GM18526 (cell line): Measurements from ENCODE around the gene NFIC.

Experiments
- POLR2A ChIP-seq: IDR thresholded peaks from 3 replicates; pipeline ENCODE4 v1.6.1; 2011; ENCODE audit not compliant: insufficient read length; ENCODE audit errors: extremely low read depth

NFIC gene

GRCh38 chr19:3365836-3366752 lies at the start of gene NFIC:
NFIC (plus strand) TSS chr19:3366583; CDS start chr19:3366637, 54 bp downstream.
- TF ChIP-seq POLR2A: no peak

- TF ChIP-seq POLR2A: no peak
Measured at GRCh38 chr19:3316659-3317207, 49.6 kb upstream of the NFIC start.

DNA sequence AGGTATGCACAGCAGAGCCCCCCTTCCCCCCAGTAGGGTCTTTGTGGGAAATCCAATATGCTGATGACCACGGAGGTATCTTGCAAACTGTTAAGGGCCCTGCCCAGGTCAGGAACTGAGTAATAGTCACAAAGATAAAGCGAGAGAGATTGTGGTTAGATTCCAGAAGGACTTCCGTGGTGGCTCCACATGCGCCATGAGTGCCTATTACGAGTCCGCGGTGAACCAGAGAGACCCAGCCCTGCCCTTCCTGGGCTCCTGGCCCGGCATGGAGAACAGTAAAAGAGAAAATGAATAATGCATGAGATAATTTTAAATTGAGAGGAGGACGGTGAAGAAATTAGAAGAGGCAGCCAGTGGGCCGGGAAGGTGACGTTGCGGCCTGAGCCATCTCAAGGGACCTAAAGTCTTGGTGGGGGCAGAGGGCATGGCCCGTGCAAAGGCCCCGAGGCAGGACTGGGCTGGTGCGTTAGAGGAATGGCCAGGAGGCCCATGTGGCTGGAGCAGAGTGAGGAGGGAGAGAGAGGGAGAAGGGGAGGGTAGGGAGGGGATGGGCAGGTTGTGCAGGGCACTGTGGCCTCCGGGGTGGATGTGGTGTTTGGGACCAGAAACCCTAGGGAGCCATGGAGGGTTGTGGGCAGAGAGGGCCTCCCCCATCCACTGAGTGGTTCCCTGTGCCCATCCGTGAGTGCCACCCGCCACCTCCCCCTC lies 46.6 kb upstream of the NFIC start:
- no peak for TF ChIP-seq POLR2A

- no peak for TF ChIP-seq POLR2A
Measured at GRCh38 chr19:3320354-3320670, 46.1 kb upstream of the NFIC start.

DNA sequence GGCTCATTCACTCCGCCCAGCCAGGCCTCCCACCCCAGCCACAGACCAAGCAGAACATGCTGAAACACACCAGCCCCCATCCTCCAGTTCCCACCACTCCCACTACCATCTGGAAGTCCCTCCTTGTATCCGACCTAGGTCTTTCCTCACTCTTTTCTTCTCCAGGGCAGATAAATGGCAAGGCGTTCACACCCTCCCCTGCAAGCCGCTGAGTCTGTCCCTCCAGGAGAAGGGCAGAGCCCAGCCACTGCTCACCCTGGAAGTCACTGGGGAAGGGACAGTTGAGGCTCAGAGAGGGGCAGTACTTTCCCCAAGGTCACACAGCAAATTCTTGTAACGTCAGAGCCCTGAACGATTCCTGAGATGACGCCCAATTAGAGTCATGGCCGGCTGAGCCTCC lies 45.5 kb upstream of the NFIC start:
- no peak for TF ChIP-seq POLR2A

- no peak for TF ChIP-seq POLR2A
Measured at GRCh38 chr19:3321696-3322095, 44.7 kb upstream of the NFIC start.

DNA sequence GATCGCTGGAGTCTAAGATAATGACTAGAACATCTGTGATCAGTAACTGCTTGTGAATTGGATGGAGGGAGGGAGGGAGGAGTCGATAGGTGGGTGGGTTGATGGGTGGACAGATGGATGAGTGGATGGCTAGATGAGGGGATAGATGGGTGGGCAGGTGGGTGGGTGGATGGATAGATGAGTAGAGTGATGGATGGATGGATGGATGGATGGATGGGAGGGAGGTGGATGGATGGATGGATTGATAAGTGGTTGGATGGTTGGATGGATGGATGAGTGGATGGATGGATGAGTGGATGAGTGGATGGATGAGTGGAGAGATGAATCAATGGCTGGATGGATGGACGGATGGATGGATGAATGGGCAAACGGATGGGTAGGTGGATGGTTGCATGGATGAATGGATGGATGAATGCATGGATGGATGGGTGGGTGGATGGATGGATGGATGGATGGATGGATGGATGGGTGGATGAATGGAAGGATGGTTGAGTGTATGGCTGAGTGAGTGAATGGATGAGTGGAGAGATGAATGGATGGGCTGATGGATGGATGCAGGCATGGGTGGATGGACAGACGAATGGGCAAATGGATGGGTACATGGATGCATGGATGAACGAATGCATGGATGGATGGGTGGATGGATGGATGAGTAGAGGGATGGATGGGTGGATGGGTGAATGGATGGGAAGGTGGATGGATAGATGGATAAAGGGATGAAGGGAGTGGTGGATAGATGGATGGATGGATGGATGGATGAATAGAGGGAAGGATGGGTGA lies 44.0 kb upstream of the NFIC start:
- TF ChIP-seq POLR2A: no peak

DNA sequence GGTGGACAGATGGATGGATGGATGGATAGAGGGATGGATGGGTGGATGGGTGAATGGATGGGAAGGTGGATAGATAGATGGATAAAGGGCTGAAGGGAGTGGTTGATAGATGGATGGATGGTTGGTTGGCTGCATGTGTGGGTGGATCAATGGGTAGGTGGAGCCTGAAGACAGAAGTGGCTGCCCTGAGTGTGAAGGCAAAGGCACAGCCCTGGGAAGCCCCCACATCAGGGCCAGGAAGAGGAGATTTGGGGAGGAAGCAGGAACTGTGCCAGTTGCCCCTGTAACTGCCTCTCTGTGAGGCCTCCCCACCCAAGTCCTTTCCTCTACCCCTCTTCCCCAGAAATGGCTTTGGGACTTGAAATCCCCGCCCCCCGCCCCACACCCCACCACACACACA lies 43.4 kb upstream of the NFIC start:
- no peak for TF ChIP-seq POLR2A

GRCh38 chr19:3323658-3324057 lies 42.7 kb upstream of the NFIC start:
- no peak for TF ChIP-seq POLR2A

DNA sequence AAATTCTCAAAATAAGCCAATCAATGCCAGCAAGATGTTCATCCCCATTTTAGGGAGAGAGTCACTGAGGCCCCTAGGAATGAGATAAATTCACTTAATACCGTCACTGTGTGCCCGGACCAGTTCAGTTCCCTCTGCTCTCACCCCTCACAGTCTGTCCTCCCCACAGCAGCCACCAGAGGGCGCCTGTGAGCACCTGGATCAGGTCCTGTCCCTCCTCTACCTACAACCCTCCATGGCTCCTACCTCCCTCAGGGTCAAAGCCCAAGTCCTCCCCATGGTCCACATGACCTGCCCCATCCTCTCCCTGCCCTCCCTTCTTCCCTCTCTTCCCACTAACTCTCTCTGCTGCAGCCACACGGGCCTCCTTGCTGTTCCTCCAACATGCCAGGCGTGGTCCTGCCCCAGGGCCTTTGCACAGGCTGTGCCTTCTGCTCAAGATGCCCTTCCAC lies 42.0 kb upstream of the NFIC start:
- TF ChIP-seq POLR2A: no peak

DNA sequence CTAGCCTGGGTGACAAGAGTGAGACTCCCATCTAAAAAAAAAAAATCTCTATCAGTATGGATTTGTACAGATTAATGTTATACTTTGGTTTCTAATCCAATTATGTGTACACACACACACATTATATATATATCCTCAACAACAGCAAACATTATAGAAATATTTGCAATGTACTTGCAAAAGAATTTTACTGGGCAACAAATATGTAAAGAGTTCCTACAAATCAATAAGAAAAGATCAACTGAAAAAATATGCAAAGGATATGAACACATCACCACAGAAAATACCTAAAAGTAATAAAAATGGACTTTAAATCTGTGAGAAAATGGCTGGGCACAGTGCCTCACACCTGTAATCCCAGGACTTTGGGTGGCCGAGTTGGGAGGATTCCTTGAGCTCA lies 40.9 kb upstream of the NFIC start:
- no peak for TF ChIP-seq POLR2A

GRCh38 chr19:3328743-3329142 lies 37.6 kb upstream of the NFIC start:
- TF ChIP-seq POLR2A: no peak

GRCh38 chr19:3330047-3330446 lies 36.3 kb upstream of the NFIC start:
- TF ChIP-seq POLR2A: no peak

DNA sequence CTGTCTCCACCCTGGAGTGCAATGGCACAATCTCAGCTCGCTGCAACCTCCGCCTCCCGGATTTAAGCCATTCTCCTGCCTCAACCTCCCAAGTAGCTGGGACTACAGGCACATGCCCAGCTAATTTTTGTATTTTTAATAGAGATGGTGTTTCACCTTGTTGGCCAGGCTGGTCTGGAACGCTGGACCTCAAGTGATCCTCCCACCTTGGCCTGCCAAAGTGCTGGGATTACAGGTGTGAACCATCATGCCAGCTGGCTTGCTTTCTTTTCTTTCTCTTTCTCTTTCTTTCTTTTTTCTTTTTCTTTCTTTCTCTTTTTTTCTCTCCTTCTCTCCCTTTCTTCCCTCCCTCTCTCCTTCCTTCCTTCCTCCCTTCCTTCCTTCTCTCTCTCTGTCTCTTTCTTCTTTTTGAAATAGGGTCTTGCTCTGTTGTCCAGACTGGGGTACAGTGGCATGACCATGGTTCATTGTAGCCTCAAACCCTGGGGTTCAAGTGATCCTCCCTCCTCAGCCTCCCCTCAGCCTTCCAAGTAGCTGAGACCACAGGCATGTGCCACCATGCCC lies 33.3 kb upstream of the NFIC start:
- no peak for TF ChIP-seq POLR2A

GRCh38 chr19:3333662-3334061 lies 32.7 kb upstream of the NFIC start:
- TF ChIP-seq POLR2A: no peak
